CD4-positive, alpha-beta T cell treated with Interleukin-4 for 1 hour (primary cell): Measurements from ENCODE around the gene TRABD.
A peak's percentile ranks its signal among the peaks of the same experiment; 100 is the strongest.

Experiments used
- DNase-seq, 2 donors: peaks; one replicate each; pipeline ENCODE4 v3.0.0-alpha.2; 2020 to 2022

TRABD gene

DNA sequence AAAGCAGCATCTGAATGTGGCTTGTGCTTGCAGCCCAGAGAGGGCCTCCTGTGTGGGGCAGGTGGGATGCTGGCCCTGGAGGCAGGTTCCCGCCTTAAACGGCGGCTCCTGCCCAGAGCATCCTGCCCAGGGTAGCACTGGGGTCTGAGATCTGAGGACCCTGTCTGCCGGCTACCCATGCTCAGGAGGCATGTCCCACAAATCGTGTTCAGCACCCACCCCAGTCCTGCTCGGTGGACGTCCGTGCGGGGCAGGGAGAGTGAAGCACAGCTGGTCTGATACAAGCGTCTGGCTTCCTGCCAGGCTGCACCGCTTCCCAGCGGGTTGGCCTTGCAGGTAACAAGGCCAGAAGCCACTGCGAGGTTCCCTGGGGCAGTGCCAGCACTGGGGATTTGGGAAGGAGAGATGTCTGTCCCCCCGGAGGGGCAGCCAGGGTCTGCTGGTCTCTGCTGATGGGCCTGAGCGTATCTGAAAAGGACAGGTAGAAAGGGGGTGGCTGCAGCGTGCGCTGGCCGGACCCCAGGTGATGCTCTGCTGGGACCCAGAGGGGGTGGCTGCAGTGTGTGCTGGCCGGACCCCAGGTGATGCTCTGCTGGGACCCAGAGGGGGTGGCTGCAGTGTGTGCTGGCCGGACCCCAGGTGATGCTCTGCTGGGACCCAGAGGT, 3.6 kb downstream of the TRABD start:
- no peak for DNase-seq

DNA sequence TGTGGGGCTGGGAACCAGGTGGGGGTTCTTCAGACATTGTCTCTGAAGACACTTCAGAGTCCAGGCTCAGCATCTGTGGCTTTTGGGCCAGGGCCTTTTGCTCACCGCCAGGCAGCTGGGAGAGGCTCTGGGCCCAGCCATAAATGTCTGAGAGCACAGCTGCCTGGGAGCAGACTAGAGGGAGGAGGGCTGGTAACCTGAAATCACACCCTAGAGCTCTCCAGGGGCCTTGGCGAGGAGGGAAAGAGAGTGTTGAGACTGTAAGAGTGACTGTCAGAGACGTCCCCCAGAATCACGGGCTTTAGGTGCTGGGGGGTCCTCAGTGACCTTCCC, 4.1 kb downstream of the TRABD start:
- peak in 1 of 2 donors; percentile 32 for DNase-seq

GRCh38 chr22:50190182-50190940, 4.6 kb downstream of the TRABD start:
- DNase-seq, result peak; percentile 88 to 92

DNA sequence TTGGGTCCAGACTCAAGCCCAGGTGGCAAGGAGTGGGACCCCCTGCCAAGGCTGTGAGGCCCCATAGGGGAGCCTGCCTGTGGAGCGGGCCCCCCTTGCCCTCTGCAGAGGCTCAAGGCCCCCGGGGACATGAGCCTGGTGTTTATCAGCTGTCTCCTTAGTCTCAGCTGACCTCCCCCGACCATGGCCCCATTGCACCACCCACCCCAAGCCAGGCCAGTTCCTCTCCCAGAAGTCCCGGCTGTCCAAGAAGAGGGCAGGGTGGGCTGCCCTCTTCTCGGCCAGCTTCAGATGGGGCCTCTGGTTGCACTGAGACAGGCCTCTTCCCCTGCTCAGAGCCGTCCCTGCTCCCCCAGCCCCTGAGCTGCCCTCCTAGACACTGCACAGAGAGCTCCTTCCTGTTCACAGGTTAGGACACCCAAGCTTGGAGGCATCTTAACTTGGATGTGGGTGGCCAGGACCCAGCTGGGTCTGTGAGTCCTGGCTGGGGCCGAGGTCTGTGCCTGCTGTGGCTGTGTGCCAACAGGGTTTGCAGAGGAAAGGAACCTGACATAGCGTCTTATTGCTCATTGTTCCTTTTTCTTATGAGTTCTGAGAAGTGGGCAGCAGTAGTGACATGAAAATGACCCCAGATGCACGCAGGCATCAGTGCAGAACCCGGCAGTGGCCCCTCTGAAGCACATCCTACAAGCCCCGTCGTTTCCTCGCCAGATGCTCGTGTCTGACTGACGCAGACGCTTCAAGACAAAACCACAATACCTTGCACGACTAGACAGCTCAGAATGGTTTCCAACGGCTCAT, 5.4 kb downstream of the TRABD start:
- peak; percentile 82 to 95 for DNase-seq

DNA sequence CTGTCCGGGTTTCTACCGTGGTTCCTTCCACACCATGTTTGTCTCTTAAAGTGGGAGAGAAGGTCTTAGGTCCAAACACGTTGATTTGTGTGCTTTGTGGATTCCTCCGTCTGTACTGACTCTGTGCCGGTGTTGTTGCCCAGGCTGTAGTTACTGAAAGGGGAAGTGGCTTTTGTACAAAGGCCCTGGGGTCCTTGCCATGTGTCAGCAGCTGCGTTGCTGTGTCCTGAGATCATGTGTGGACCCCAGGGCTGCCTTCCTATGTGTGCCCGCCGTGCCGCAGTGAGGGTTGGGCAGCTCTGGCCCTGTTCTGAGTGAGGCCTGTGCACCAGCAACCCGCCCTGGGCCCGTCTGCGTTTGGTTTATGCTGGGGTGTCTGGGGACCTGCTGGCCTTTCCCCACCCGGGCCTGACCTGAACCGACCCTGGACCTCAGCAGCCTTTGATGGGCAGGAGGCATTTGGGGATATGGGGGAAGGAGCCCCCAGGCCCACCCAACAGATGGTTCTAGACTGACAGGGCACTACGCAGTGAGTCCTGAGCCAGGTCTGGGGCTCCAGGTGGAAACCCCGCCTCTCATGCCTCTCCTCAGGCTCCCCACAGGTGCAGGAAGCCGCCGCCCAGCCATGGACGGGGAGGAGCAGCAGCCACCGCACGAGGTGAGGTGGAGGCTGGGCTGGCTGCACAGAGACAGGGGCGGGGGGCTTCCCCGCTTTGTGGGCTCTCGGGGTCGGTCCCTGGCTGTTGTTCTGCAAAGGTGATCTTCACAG, 6.9 kb downstream of the TRABD start:
- peak; percentile 58 to 73 for DNase-seq

- DNase-seq, result no peak
Measured at GRCh38 chr22:50193621-50194020, 7.9 kb downstream of the TRABD start.

GRCh38 chr22:50194037-50194805, 8.5 kb downstream of the TRABD start:
- no peak for DNase-seq

DNA sequence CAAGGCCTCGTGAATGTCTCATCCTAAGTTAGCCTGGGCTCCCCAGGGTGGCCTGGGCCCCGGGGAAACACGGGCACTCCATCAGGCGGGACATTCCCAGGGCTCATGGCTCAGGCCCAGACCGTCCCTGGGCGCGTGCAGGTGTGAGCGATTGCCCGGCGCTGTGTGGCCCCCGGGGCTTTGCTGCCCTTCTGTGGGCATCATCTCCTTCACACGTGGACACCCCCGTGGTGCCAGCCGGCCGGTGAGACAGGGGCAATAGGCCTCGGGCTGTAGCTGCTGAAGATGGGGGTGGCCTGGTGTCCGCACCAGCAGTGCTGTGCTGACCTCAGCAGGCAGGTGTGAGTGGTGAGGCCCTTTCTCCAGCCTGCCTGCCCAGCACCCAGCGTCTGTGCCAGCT, 10.5 kb downstream of the TRABD start:
- DNase-seq, result no peak

- DNase-seq, result no peak
Measured at GRCh38 chr22:50197000-50197800, 11.5 kb downstream of the TRABD start.

GRCh38 chr22:50197856-50198623, 12.3 kb downstream of the TRABD start:
- DNase-seq, result no peak

DNA sequence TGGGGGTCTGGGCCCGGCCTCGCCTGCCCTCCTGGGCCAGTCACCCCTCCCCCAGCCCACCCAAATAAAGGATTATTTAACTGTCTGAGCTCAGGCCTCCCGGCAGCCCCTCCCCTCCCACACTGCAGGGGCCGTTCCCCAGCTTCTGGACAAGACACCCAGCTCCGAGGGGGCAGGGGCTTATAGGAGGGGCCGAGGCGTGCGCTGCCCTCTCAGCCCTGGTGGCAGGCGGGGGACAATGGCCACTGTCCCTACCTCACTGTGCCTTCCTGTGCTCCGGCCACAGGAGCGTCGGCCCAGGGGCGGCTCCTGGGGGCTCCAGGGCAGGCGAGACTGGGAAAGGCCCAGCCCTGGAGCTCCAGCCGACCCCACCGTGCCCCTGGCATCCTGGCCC, 12.9 kb downstream of the TRABD start:
- no peak for DNase-seq

- DNase-seq, result no peak
Measured at GRCh38 chr22:50199251-50199721, 13.6 kb downstream of the TRABD start.

GRCh38 chr22:50199829-50200460, 14.2 kb downstream of the TRABD start:
- DNase-seq, result no peak

DNA sequence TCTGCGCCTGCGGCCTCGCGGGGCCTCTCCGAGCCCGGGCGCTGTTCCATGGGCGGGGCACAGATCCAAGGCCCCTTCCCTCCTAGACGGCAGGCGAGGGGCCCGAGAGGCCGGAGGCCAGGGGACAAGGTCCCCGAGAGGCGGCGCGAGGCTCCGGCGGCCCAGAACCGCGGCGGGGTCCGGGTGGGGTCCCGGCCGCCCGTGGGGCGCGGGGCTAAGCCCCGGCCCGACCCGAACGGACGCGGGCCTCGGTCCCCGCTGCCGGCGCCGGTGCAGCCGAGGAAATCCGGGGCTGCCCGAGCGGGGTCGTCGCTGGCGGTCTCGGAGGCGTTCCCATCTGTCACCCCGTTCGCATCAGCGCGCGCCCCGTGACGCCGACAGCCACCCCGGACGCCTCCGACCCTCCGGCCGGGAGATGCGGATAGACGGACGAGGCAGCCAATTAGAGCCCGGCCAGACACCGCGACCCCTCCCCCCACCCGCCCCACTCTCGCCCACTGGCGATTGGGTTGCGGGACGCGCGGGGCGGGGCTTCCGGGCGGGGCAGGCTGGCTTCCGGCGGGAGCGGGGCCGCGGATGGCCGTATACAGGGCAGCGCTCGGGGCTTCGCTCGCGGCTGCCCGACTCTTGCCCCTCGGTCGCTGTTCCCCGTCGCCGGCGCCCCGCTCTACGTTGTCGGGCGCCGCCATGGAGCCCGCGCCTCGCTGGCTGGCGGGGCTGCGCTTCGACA, 14.9 kb downstream of the TRABD start, which contains the start of gene SELENOO:
TSS of gene SELENOO (plus strand) at position 551 of the 730 bp plus-strand sequence. CDS start at position 577, 26 bp downstream.
- peak; percentile 91 to 94 for DNase-seq

DNA sequence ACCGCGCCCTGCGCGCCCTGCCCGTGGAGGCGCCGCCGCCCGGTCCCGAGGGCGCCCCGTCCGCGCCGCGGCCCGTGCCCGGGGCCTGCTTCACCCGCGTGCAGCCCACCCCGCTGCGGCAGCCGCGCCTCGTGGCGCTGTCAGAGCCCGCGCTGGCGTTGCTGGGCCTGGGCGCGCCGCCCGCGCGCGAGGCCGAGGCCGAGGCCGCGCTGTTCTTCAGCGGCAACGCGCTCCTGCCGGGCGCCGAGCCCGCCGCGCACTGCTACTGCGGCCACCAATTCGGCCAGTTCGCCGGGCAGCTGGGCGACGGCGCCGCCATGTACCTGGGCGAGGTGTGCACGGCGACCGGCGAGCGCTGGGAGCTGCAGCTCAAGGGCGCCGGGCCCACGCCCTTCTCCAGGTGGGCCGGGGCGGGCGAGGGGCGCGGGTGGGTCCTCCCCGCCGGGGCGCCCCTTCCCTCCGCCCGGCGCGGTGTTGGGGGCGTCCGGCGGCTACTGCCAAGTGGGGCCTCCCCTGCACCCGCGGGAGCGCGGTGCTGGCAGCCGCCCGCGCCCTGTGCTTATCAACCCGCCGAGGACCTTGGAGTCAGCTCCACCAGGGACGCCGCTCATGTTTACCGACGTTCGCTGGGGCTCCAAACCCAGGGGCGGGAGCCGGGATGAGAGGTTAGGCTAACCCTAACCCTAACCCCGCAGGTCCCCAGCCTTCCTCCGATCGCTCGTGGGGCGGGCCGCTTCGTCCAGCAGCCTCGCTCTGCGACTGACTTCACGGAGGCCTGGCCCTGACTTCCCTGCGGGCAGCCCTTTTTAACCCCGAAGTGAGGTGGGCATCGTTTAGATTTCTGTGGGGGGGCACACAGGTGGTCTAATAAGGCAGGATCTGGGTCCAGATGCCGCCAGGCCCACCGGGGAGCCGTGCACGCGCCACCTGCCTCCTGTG, 15.7 kb downstream of the TRABD start:
- no peak for DNase-seq

- DNase-seq, result no peak
Measured at GRCh38 chr22:50202130-50202666, 16.5 kb downstream of the TRABD start.

DNA sequence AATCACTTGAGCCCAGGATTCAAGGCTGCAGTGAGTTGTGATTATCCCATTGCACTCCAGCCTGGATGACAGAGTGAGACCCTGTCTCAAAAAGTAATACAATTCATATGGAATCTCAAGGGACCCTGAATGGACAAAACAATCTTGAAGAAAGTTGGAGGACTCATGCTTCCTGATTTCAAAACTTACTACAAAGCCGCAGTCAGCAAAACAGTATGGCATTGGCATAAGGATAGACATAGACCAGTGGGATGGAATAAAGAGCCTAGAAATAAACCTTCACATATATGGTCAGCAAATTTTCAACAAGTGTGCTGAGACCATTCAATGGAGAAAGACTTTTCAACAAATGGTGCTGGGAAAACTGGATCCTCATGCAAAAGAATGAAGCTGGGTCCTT, 17.6 kb downstream of the TRABD start:
- no peak for DNase-seq

DNA sequence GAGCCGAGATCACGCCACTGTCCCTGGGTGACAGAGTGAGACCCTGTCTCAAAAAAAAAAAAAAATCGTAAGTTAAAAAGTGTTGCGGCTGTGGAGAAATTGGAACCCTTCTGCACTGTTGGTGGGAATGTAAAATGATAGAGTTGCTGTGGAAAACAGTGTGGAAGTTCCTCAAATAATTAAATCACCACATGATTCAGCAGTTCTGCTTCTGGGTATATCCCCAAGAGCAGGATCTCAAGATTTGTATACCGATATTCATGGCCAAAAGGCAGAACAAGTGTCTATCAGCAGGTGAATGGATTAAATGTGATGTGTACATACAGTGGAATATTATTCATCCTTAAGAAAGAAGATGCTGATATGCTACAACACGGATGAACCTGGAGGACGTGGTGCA, 18.9 kb downstream of the TRABD start:
- DNase-seq, result no peak
